ENCODE data around the gene IDI1.
"Not testable (repeated sequence)": the region's sequence is repeated elsewhere in the genome, so short reads cannot be mapped to it uniquely, and the experiment has no call there.

The IDI1 gene

GRCh38 chr10:1034758-1035157, 14.2 kb downstream of the IDI1 start:
- no peak for DNase-seq (ENCODE audit: low read depth)

GRCh38 chr10:1033601-1034000, 15.3 kb downstream of the IDI1 start:
- DNase-seq (ENCODE audit: low read depth) = no peak

DNA sequence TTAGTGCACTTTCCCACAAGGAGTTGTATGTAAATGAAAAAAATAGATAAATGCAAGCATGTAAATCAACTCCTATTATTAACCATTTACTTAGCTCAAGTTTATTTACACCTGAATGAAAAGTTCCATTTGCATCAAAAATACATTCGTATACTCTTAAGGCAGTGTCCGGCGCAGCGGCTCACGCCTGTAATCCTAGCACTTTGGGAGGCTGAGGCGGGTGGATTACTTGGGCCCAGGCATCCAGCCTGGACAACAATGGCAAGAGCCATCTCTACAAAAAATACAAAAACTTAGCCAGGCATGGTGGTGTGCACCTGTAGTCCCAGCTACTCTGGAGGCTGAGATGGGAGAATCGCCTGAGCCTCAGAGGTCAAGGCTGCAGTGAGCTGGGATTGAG, 19.1 kb downstream of the IDI1 start:
- DNase-seq (ENCODE audit: low read depth) = no peak

DNA sequence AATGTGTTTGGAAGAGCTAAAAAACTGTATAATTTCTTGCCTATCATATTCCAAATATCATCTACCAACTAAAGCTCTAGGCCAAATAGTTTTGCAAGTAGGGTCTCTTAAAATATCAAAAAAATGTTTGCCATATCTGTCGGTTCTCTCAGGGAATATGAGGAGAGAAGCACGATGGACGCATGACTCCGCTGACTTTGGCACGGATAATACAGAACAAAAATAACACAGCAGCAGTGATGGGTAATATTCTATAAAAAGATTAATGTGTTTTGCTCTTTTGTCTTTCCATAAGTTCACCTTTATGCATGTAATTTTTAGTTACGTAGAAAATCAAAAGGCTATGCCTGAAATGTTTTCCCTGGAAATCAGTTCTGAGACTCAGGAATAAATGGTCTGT, 22.3 kb downstream of the IDI1 start:
- DNase-seq (ENCODE audit: low read depth) = no peak

- no peak for DNase-seq (ENCODE audit: low read depth)
Observed at GRCh38 chr10:1025683-1026082, 23.2 kb downstream of the IDI1 start, which contains the start of gene IDI2. Gene IDI2 (minus strand): TSS chr10:1025859. CDS start chr10:1024723, 1,136 bp downstream.

- no peak for DNase-seq (ENCODE audit: low read depth)
Observed at GRCh38 chr10:1024103-1024502, 24.8 kb downstream of the IDI1 start.

DNA sequence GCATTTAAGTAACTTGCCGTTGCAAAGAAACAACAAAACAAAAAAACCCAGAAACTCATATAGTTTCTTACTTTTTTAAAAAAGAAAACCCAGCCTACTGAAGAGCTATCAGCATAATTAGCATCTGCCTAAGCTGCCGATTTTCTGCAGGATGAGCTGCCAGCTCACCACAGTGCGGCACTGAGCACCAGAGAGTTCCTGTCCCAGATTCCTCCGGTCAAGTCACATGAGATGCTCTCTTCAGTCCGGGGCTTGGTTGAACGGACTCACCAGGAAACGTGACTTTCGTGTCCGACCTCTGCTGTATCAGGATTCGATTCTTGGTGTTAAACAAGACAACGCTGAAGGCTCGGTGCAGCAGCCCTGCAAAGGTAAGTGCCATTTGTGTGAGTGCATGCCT, 26.5 kb downstream of the IDI1 start:
- DNase-seq (ENCODE audit: low read depth) = no peak

DNA sequence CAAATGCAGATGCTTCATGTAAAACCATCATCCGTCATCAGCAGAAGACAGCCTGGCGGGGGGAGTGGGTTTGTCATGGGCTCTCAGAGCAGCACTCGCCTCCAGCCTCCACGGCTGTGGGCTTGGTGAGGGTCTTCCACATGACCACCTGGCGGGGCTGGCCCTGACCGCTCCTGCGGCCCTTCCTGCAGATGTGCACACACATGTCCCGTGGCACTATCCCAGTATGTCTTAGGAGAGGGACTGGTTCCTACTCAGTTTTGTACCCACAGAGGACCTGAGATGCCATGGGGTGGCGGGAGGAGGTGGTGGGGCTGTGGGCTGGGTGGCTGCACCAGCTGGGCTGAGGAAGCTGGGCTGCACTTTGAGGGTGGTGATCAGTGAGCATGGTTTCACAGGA, 28.0 kb downstream of the IDI1 start:
- DNase-seq (ENCODE audit: low read depth) = no peak

DNA sequence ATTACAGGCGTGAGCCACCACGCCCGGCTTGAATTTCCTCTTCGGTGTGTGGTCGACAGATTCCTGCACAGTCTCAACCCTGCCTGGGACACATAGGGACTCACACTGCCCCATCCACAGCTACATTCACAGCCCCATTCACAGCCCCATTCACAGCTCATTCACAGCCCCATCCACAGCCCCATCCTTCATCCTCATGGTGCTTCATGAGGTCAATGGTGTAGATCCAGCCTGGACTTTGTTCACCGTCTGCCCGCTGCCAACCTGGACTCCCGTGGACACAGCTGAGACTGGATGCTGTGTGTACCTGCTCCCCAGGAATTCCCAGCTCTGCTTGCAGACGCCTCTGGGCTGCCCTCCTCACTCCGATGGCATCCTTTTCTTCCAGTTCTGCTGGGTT, 28.5 kb downstream of the IDI1 start:
- DNase-seq (ENCODE audit: low read depth) = no peak

GRCh38 chr10:1019362-1019761, 29.6 kb downstream of the IDI1 start:
- DNase-seq (ENCODE audit: low read depth) = no peak

GRCh38 chr10:1015688-1016087, 33.2 kb downstream of the IDI1 start:
- no peak for DNase-seq (ENCODE audit: low read depth)

DNA sequence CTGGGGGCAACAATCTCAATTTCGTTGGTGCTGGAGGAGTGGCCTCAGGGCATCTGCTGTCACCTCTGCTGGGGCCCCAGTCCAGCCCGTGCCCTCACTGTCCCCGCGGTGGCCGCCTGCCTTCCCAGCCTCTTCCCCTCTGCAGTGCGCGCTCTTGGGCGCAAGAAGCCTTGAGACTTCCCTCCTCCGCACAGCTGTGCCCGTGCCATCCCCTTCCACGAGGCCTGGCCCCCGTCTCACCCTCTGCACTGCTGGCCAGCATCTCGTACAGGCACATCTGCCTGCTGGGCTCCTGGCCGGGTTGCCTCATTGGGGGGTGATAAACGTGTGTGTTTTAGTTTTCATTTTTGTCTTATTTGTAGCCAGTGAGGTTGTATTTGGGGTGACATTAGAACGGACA, 37.2 kb downstream of the IDI1 start:
- no peak for DNase-seq (ENCODE audit: low read depth)

DNA sequence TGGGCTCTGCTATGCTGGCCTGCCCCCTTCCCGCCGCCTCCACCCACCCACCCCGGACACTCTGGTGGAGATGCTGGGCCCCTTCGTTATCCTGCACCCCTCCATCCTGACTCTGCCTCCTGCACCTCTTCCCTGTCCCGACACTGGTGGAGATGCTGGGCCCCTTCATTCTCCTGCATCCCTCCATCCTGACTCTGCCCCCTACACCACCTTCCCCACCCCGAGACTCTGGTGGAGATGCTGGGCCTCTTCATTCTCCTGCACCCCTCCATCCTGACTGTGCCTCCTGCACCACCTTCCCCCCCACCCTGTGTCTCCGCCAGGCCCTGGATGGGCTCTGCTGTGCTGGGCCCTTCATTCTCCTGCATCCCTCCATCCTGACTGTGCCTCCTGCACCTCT, 38.2 kb downstream of the IDI1 start:
- no peak for DNase-seq (ENCODE audit: low read depth)

DNA sequence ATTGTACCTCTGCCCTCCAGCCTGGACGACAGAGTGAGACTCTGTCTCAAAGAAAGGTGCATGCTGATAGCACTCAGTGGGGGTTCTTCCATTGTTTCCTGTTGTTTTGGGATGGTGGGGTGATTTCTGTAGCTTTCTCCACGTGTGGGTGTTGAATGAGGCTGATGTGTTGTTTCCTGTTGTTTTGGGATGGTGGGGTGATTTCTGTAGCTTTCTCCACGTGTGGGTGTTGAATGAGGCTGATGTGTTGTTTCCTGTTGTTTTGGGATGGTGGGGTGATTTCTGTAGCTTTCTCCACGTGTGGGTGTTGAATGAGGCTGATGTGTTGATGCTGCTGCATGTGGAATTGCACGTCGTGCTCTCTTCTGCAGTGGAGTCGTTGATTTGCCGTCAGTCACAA, 39.0 kb downstream of the IDI1 start:
- not testable (repeated sequence) for DNase-seq (ENCODE audit: low read depth)

- no peak for DNase-seq (ENCODE audit: low read depth)
Observed at GRCh38 chr10:1009071-1009494, 39.8 kb downstream of the IDI1 start.

DNA sequence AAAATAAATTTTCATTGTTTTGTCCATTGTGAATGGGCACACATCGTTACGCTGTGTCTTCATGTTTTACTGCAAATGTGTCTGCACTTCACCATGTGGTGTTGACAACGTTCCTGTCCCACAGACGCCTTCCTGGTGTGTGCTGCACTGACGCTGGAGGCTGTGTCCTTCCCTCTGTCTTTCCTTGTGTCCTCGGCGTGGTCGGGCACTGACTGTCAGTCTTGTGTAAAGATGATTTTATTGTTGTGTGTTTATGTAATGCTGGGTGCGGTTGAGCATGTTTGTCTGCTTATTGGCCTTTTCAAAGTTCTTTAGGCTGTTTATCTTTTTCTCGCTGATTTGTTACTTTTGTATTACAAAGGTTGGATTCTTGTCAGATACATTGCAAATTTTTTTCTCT, 41.3 kb downstream of the IDI1 start:
- DNase-seq (ENCODE audit: low read depth) = no peak

DNA sequence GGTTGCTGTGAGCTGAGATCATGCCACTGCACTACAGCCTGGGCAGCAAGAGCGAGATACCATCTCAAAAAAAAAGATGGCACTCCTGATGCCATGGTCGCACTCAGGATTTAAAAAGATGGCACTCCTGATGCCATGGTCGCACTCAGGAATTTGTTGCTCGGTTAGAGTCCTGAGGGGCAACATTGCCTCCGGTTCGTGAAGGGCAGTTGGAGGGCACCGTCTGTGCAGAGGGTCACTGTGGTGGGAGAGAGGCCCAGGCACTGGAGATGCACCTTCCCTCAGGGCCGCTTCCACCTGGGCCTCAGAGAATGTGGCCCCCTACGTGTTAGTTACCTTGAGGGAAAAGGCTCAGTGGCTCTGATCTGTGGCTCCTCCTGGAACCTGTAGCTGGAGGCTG, 42.3 kb downstream of the IDI1 start:
- DNase-seq (ENCODE audit: low read depth) = no peak

DNA sequence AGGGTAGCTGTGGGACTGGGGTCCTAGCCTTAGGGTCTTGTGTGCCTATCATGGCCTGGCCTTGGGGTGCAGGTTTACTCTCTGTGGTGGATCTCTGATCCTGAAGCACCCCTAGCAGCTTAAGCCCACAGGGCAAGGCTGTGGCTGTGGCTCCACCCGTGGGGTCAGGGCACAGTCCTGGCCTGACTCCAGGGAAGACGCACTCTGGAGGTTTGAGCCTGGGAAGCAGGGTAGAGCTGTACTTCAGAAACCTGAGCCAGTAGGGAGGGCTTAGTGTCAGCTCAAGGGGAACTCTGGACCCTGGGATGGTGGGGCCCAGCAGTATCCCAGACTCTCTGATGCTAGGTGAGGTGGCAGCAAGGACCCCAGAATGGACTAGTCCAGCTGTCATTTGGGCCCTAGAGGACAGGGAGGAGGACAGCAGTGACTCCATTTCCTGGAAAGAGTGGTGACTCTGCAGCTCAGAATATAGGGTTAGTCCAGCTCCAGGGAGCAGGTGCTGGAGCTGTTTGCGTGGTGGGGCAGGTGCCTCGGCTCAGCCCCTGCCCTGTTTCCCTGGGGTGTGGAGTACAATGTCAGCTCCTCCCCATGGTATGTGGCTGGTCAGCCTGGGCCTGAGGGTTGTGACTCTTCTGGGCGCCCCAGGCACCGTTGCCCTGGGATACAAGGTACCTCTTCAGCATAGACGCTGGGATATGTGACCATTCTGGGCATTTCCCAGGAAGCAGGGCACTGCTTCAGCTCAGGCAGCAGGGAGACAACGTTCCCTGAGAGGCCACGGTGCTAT, 44.8 kb downstream of the IDI1 start:
- no peak for DNase-seq (ENCODE audit: low read depth)

DNA sequence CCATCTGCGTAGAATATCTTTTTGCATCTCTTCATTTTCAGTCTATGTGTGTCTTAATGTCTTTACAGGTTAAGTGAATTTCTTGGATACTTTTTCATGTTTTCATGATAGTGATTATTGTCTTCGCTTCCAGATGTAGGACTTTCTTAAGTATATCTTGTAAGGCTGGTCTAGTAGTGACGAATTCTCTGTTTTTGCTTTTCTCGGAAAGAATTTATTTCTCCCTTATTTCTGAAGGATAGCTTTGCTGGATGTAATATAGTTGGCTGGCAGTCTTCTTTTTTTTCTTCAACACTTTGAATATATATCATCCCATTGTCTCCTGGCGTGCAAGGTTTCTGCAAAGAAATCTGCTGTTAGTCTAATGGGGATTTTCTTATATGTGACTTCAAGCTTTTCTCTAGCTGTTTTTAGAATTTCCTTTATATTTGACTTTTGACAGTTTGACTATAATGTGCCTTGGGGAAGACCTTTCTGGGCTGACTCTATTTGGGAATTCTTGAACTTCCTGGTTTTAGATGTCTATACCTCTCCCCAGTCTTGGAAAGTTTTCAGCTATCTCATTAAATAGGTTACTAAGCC, 46.4 kb downstream of the IDI1 start:
- DNase-seq (ENCODE audit: low read depth) = no peak

- DNase-seq (ENCODE audit: low read depth) = no peak
Observed at GRCh38 chr10:997266-998022, 51.5 kb downstream of the IDI1 start.

- DNase-seq (ENCODE audit: low read depth) = no peak
Observed at GRCh38 chr10:996031-996430, 52.9 kb downstream of the IDI1 start.

- no peak for DNase-seq (ENCODE audit: low read depth)
Observed at GRCh38 chr10:995559-995926, 53.4 kb downstream of the IDI1 start.

GRCh38 chr10:994836-995558, 53.9 kb downstream of the IDI1 start:
- no peak for DNase-seq (ENCODE audit: low read depth)

Measured in GM04503 (cell line).